Measurements from ENCODE around the gene COL9A2. TPM values are rescaled to one million over a fixed set of nuclear protein-coding genes. Genes with fewer than 3 reads are reported as not detected.

Gene COL9A2
- total and polyA plus RNA-seq, 11 donors: 0.14 to 1.4 (median 0.50) TPM; not detected in 1

GRCh38 chr1:40301541-40302299 is 15.4 kb downstream of the COL9A2 start:
- intact Hi-C loops (cut with DNase I): no loop called here
- H3K9me3 ChIP-seq: no peaks in the 10 kb centered on the region
- H3K27me3 ChIP-seq: peaks cover 0 to 14% (median 0%) of the 10 kb centered on the region in 9 donors
- 86 to 90% (median 88%) methylated on average over 12 of the region's 12 CpGs for WGBS, 4 donors
- no peak for ATAC-seq
- no peak overlapping the region for H3K27ac ChIP-seq
- H3K4me1 ChIP-seq: peaks cover 0 to 4% (median 0%) of the 10 kb centered on the region in 12 donors
- TF ChIP-seq CTCF (IDR thresholded peaks at IDR 0.05) (no peak), POLR2A (IDR thresholded peaks at IDR 0.05) (no peak)
- H3K4me3 ChIP-seq: no peak overlapping the region
- H3K36me3 ChIP-seq: no peaks in the 10 kb centered on the region
- DNase-seq: no peak

GRCh38 chr1:40301066-40301465 is 16.0 kb downstream of the COL9A2 start:
- H3K4me1 ChIP-seq: peaks cover 0 to 4% (median 0%) of the 10 kb centered on the region in 12 donors
- H3K4me3 ChIP-seq: no peak overlapping the region
- H3K27ac ChIP-seq: no peak overlapping the region
- H3K27me3 ChIP-seq: peaks cover 0 to 14% (median 0%) of the 10 kb centered on the region in 9 donors
- 90 to 100% (median 92%) methylated on average over 1 to 10 of the region's 10 CpGs for WGBS, 4 donors
- H3K36me3 ChIP-seq: no peaks in the 10 kb centered on the region
- DNase-seq (no peak), ATAC-seq (no peak)
- intact Hi-C loops (cut with DNase I): no loop called here
- H3K9me3 ChIP-seq: no peaks in the 10 kb centered on the region
- TF ChIP-seq POLR2A (IDR thresholded peaks at IDR 0.05): no peak
- TF ChIP-seq CTCF (IDR thresholded peaks at IDR 0.05): no peak

GRCh38 chr1:40300651-40301050 is 16.4 kb downstream of the COL9A2 start:
- intact Hi-C loops (cut with DNase I): no loop called here
- WGBS, 4 donors: 93 to 94% (median 94%) methylated on average over 9 of the region's 9 CpGs
- DNase-seq: no peak

GRCh38 chr1:40300249-40300567 is 16.9 kb downstream of the COL9A2 start:
- Histone ChIP-seq H3K4me1 (peaks cover 0 to 4% (median 0%) of the 10 kb centered on the region in 12 donors), H3K9me3 (no peaks in the 10 kb centered on the region), H3K27ac (no peak overlapping the region), H3K4me3 (no peak overlapping the region), H3K36me3 (no peaks in the 10 kb centered on the region), H3K27me3 (peaks cover 0 to 14% (median 0%) of the 10 kb centered on the region in 9 donors)
- 50 to 86% (median 83%) methylated on average over 1 of the region's 1 CpG for WGBS, 4 donors
- no peak for ATAC-seq
- intact Hi-C loops (cut with DNase I): no loop called here
- no peak for TF ChIP-seq POLR2A (IDR thresholded peaks at IDR 0.05)
- DNase-seq: no peak

More at GRCh38 chr1:40300651-40301050, 16.4 kb downstream of the COL9A2 start:
- Histone ChIP-seq H3K27me3 (peaks cover 0 to 14% (median 0%) of the 10 kb centered on the region in 9 donors), H3K9me3 (no peaks in the 10 kb centered on the region), H3K4me1 (peaks cover 0 to 4% (median 0%) of the 10 kb centered on the region in 12 donors), H3K27ac (no peak overlapping the region), H3K4me3 (no peak overlapping the region), H3K36me3 (no peaks in the 10 kb centered on the region)
- ATAC-seq: no peak
- no peak for TF ChIP-seq POLR2A (IDR thresholded peaks at IDR 0.05)
- TF ChIP-seq CTCF (IDR thresholded peaks at IDR 0.05): no peak
